Gastrocnemius medialis (tissue), 4 donors: ENCODE results near the gene BORCS8. TPM values are rescaled to one million over a fixed set of nuclear protein-coding genes. Genes with fewer than 3 reads are reported as not detected.

Experiments used
- ATAC-seq, 2 donors: fragments of 150-250 bp; one replicate each; pipeline ENCODE4 v1.9.1; 2016
- DNase-seq, 2 donors: peaks; one replicate each; pipeline ENCODE4 v3.0.0-alpha.2; 2019
- H3K27ac ChIP-seq, 4 donors: fragments of 200-600 bp; sonication (generic); 1 replicate in 1 of 4; 2 replicates in 3 of 4; pipeline ENCODE4 v1.5.1; 2016 to 2018; ENCODE audit warnings: mild to moderate bottlenecking in 2 of 4, moderate library complexity in 1 of 4
- H3K27me3 ChIP-seq, 3 donors: fragments of 200-600 bp; sonication (generic) in 2 of 3; 1 replicate in 1 of 3; 2 replicates in 2 of 3; pipeline versions ENCODE4 v1.5.1 to v1.6.0; 2016 to 2019; ENCODE audit warnings: mild to moderate bottlenecking in 1 of 3, moderate library complexity in 1 of 3
- H3K36me3 ChIP-seq, 2 donors: fragments of 200-600 bp; sonication (generic) in 1 of 2; one replicate each; pipeline ENCODE4 v1.5.1; 2017 to 2018
- H3K4me1 ChIP-seq, 2 donors: fragments of 200-600 bp; sonication (generic) in 1 of 2; one replicate each; pipeline ENCODE4 v1.5.1; 2016 to 2017; ENCODE audit warnings: mild to moderate bottlenecking in 2 of 2
- H3K4me3 ChIP-seq, 4 donors: fragments of 200-600 bp; sonication (generic) in 3 of 4; 1 replicate in 1 of 4; 2 replicates in 3 of 4; pipeline ENCODE4 v1.5.1; 2016 to 2019; ENCODE audit warnings: mild to moderate bottlenecking in 2 of 4
- H3K9me3 ChIP-seq, 3 donors: fragments of 200-600 bp; sonication (generic) in 2 of 3; 1 replicate in 1 of 3; 2 replicates in 2 of 3; pipeline ENCODE4 v1.5.1; 2016 to 2019
- POLR2A ChIP-seq, 2 donors: fragments of 450-650 bp; IDR thresholded peaks; one replicate each; pipeline ENCODE4 v1.6.1; 2017; ENCODE audit warnings: antibody characterized with exemption in 2 of 2, mild to moderate bottlenecking in 2 of 2, moderate library complexity in 2 of 2
- in situ Hi-C, 4 donors: fragments of 200-750 bp; cut with MboI; loops; one replicate each; pipeline versions ENCODE4 v1.15.0 to v1.8.0; 2017; ENCODE audit warnings: low sequenced_read_pairs in 4 of 4
- intact Hi-C: fragments of 100-400 bp; cut with DNase I; formaldehyde crosslinking; loops from one replicate; pipeline ENCODE4 v1.15.1; 2023; ENCODE audit warnings: low total_unique reads
- total RNA-seq, 4 donors: library from RNA; depleted of rRNA; stranded (reverse); fragments of >200 nt; gene quantifications; one replicate each; pipeline versions ENCODE4 v1.1.0 to v1.2.3, GENCODE V29; 2016
- TF ChIP-seq, protein P1 (sequence below), 5 experiments: fragments of 450-650 bp in 3 of 5; fragments of 200-600 bp in 2 of 5; sonication (generic) in 2 of 5; IDR thresholded peaks in 4 of 5; conservative IDR thresholded peaks in 1 of 5; 1 replicate in 4 of 5; 2 replicates in 1 of 5; pipeline ENCODE4 v1.5.1; 2016 to 2019; ENCODE audit warnings: antibody characterized with exemption in 5 of 5, mild to moderate bottlenecking in 3 of 5, moderate library complexity in 3 of 5

BORCS8 gene
- total RNA-seq, 4 donors from 2014 or later = 11.2 to 17.2 (median 13.3) TPM

DNA sequence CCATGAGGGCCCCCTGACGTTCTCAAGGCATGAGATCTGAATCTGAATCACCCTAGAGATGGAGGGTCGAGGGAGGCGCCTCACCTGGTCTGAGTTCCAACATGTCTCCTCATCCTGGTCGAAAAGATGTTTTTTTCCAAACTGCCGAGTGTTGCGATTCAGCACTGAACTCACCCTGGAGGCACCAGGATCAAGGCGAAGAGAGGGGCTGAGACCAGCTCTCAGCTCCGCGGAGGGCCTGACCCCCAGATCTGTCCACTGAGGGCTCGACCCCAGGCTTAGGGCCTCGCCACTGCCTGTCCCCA, 10.7 kb upstream of the BORCS8 start:
- in situ Hi-C loops = no loop called here
- TF ChIP-seq, protein P1, sequence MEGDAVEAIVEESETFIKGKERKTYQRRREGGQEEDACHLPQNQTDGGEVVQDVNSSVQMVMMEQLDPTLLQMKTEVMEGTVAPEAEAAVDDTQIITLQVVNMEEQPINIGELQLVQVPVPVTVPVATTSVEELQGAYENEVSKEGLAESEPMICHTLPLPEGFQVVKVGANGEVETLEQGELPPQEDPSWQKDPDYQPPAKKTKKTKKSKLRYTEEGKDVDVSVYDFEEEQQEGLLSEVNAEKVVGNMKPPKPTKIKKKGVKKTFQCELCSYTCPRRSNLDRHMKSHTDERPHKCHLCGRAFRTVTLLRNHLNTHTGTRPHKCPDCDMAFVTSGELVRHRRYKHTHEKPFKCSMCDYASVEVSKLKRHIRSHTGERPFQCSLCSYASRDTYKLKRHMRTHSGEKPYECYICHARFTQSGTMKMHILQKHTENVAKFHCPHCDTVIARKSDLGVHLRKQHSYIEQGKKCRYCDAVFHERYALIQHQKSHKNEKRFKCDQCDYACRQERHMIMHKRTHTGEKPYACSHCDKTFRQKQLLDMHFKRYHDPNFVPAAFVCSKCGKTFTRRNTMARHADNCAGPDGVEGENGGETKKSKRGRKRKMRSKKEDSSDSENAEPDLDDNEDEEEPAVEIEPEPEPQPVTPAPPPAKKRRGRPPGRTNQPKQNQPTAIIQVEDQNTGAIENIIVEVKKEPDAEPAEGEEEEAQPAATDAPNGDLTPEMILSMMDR (IDR thresholded peaks at IDR 0.05 in 4 of 5, conservative IDR thresholded peaks at IDR 0.05 in 1 of 5) = no peak
- TF ChIP-seq POLR2A (IDR thresholded peaks at IDR 0.05) = no peak
- Histone ChIP-seq H3K4me3 (peak overlapping the region; percentile 55 to 82 (median 77)), H3K4me1 (peaks cover 6 to 9% of the 10 kb centered on the region in 2 donors), H3K27ac (peak overlapping the region; percentile 84 to 91 (median 88)), H3K27me3 (peaks cover 0 to 2% (median 0%) of the 10 kb centered on the region in 3 donors), H3K9me3 (no peaks in the 10 kb centered on the region), H3K36me3 (peaks cover 0 to 30% of the 10 kb centered on the region in 2 donors)
- ATAC-seq = peak in 1 of 2 donors; percentile 2
- intact Hi-C loops = loop anchor here (1.0 kb wide), 1 partner anchor 10 kb away; the partner anchor contains the start of genes BORCS8 and RFXANK
- DNase-seq = no peak

DNA sequence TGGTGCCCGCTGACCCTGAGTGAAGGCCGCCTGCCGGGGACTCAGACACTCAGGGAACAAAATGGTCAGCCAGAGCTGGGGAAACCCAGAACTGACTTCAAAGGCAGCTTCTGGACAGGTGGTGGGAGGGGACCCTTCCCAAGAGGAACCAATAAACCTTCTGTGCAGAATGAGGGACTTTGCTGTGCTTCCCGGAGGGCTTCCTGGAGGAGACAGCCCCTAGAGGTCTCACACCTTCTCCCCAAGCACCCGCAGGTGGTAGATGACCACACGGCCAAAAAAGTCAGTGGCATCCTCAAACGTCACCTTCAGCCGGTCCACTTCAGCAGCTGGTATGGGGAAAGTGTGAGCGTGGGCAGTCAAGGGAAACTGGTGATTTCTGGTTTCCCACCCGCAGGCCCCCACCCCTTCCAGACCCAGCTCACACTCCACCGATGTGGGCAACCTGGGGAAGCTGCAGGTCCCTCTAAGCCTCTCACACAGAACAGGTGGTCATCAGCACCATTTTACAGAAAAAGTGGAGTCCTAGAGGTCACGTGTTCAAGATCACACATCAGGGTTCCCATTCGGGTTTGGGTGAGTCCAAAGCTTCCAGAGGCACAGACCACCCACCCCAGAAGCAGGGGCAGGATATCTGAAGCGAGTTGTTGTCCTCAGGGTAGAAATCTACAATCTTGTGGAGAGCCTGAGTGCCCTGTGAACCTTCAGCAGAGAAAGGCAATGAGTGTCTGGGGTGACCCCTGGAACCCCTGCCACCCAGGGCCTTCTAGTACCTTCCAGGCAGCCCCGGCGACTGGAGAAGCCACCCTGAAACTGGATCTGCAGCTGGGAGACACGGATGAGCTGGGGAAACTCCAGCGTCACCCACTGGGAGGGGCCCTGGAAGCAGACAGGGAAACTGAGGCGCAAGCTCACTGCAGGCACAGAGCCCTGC, 10.0 kb upstream of the BORCS8 start:
- Histone ChIP-seq H3K36me3 (peaks cover 0 to 37% of the 10 kb centered on the region in 2 donors), H3K4me3 (peak overlapping the region; percentile 55 to 82 (median 77)), H3K27ac (peak overlapping the region; percentile 84 to 91 (median 88)), H3K9me3 (no peaks in the 10 kb centered on the region), H3K27me3 (peaks cover 0 to 2% (median 0%) of the 10 kb centered on the region in 3 donors), H3K4me1 (peaks cover 6 to 9% of the 10 kb centered on the region in 2 donors)
- TF ChIP-seq, protein P1 (IDR thresholded peaks at IDR 0.05 in 4 of 5, conservative IDR thresholded peaks at IDR 0.05 in 1 of 5) = no peak
- no peak for TF ChIP-seq POLR2A (IDR thresholded peaks at IDR 0.05)
- ATAC-seq (no peak), DNase-seq (no peak)
- in situ Hi-C loops (no loop called here), intact Hi-C loops (no loop called here)

DNA sequence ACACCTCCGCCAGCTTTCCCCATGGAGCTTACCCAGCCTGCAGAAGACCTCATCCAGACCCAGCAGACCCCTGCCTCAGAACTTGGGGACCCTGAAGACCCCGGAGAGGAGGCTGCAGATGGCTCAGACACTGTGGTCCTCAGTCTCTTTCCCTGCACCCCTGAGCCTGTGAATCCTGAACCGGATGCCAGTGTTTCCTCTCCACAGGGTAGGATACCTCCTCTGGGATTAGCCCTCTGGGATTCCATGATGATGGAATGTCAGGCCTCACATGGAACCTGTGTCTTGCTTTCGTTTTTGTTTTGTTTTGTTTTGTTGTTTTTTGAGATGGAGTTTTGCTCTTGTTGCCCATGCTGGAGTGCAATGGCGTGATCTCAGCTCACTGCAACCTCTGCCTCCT, 2.0 kb upstream of the BORCS8 start:
- peaks cover 0 to 24% of the 10 kb centered on the region in 2 donors for H3K36me3 ChIP-seq
- H3K4me1 ChIP-seq = peaks cover 30 to 44% of the 10 kb centered on the region in 2 donors
- ATAC-seq (no peak), DNase-seq (no peak)
- no peaks in the 10 kb centered on the region for H3K27me3 ChIP-seq
- intact Hi-C loops = loop anchor here (2.0 to 10.0 kb wide), 4 partner anchors 57 to 211 kb away; partner anchors contain the start of genes GATAD2A, MAU2, SLC25A42 and SUGP1
- in situ Hi-C loops = no loop called here
- peak overlapping the region in 3 of 4 donors; percentile 83 to 99 (median 88) for H3K4me3 ChIP-seq
- peak overlapping the region; percentile 99 to 100 (median 100) for H3K27ac ChIP-seq
- H3K9me3 ChIP-seq = no peaks in the 10 kb centered on the region
- TF ChIP-seq, protein P1 (IDR thresholded peaks at IDR 0.05 in 4 of 5, conservative IDR thresholded peaks at IDR 0.05 in 1 of 5) = no peak
- TF ChIP-seq POLR2A (IDR thresholded peaks at IDR 0.05) = no peak

DNA sequence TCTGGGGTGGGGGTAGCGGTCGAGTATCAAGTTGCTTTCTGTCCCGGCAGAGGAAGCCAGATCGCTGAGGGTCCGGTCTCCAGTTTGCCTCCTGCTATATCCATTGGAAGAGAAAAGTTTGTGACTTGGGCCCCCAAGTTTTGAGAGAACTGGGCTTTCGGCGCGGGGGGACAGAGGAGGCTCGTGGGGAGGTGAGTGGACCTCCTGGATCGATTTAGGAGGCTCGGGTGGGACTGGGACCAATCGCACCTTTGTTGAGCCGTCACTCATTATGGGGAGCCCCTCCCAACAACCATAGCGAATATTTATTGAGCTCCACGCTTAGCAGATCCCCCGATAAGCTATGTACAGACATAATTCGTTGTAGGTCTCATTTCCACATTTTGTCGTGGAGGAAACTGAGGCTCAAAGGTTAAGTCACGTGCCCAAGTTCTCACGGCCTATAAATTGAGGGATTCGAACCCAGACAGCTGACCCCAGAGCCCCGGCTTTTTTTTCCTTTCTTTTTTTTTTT, 1.0 kb upstream of the BORCS8 start:
- no peak for ATAC-seq
- Histone ChIP-seq H3K4me3 (peak overlapping the region; percentile 83 to 99 (median 86)), H3K27ac (peak overlapping the region; percentile 99 to 100 (median 100)), H3K27me3 (no peaks in the 10 kb centered on the region), H3K36me3 (peaks cover 0 to 15% of the 10 kb centered on the region in 2 donors), H3K9me3 (no peaks in the 10 kb centered on the region), H3K4me1 (peaks cover 30 to 44% of the 10 kb centered on the region in 2 donors)
- no peak for DNase-seq
- in situ Hi-C loops = no loop called here
- intact Hi-C loops = loop anchor here (1.0 to 10.0 kb wide), 6 partner anchors 10 to 323 kb away; partner anchors contain the start of genes GATAD2A, MAU2, NDUFA13 and NR2C2AP
- TF ChIP-seq POLR2A (IDR thresholded peaks at IDR 0.05) = no peak
- TF ChIP-seq, protein P1 (IDR thresholded peaks at IDR 0.05 in 4 of 5, conservative IDR thresholded peaks at IDR 0.05 in 1 of 5) = no peak
